HEK293 (cell line): ENCODE data around the gene BAG5.

Experiments
- BCL11A ChIP-seq: fragments of 450-650 bp; formaldehyde crosslinking; IDR thresholded peaks from 2 replicates; pipeline ENCODE4 v1.5.1; 2016; ENCODE audit warnings: low read depth, missing biosample characterization, missing genetic modification characterization
- KLF16 ChIP-seq: fragments of 450-650 bp; formaldehyde crosslinking; IDR thresholded peaks from 2 replicates; pipeline ENCODE4 v1.5.1; 2017; ENCODE audit warnings: missing biosample characterization, missing genetic modification characterization
- MZF1 ChIP-seq: fragments of 450-650 bp; formaldehyde crosslinking; IDR thresholded peaks from 2 replicates; pipeline ENCODE4 v1.5.1; 2017; ENCODE audit warnings: missing biosample characterization, missing genetic modification characterization, borderline replicate concordance
- YY1 ChIP-seq: fragments of 450-650 bp; formaldehyde crosslinking; IDR thresholded peaks from 2 replicates; pipeline ENCODE4 v1.5.1; 2018; ENCODE audit warnings: missing biosample characterization, missing genetic modification characterization
- ZBTB48 ChIP-seq: fragments of 450-650 bp; formaldehyde crosslinking; IDR thresholded peaks from 2 replicates; pipeline ENCODE4 v1.5.1; 2016; ENCODE audit warnings: missing biosample characterization, missing genetic modification characterization
- ZNF274 ChIP-seq, 2 experiments: fragments of 200-500 bp in 1 of 2; fragments of 450-650 bp in 1 of 2; sonication (Bioruptor generic) in 1 of 2; formaldehyde crosslinking in 1 of 2; IDR thresholded peaks; 2 replicates each; pipeline versions ENCODE4 v1.5.1 to v1.6.1; 2014 to 2016; ENCODE audit warnings: borderline replicate concordance in 1 of 2, inconsistent platforms in 1 of 2, low read length in 1 of 2, missing biosample characterization in 1 of 2, missing genetic modification characterization in 1 of 2
- ZNF473 ChIP-seq: fragments of 450-650 bp; formaldehyde crosslinking; IDR thresholded peaks from 2 replicates; pipeline ENCODE4 v1.5.1; 2017; ENCODE audit warnings: missing biosample characterization, missing genetic modification characterization
- ZNF510 ChIP-seq: fragments of 450-650 bp; formaldehyde crosslinking; IDR thresholded peaks from 2 replicates; pipeline ENCODE4 v1.5.1; 2018; ENCODE audit warnings: mild to moderate bottlenecking, missing genetic modification characterization, missing biosample characterization; ENCODE audit not compliant: insufficient replicate concordance
- ZNF777 ChIP-seq: fragments of 450-650 bp; formaldehyde crosslinking; IDR thresholded peaks from 2 replicates; pipeline ENCODE4 v1.5.1; 2017; ENCODE audit warnings: missing biosample characterization, missing genetic modification characterization, borderline replicate concordance
- TF ChIP-seq, protein P1 (sequence below): fragments of 450-650 bp; formaldehyde crosslinking; IDR thresholded peaks from 2 replicates; pipeline ENCODE4 v1.5.1; 2016; ENCODE audit warnings: missing biosample characterization, missing genetic modification characterization
- TF ChIP-seq, protein P2 (sequence below): fragments of 450-650 bp; formaldehyde crosslinking; IDR thresholded peaks from 2 replicates; pipeline ENCODE4 v1.5.1; 2016; ENCODE audit warnings: missing biosample characterization, missing genetic modification characterization, borderline replicate concordance
- TF ChIP-seq, protein P3 (sequence below): fragments of 450-650 bp; formaldehyde crosslinking; optimal IDR thresholded peaks from 2 replicates; pipeline ENCODE3; 2016; ENCODE audit warnings: missing biosample characterization, mild to moderate bottlenecking, missing genetic modification characterization

DNA sequence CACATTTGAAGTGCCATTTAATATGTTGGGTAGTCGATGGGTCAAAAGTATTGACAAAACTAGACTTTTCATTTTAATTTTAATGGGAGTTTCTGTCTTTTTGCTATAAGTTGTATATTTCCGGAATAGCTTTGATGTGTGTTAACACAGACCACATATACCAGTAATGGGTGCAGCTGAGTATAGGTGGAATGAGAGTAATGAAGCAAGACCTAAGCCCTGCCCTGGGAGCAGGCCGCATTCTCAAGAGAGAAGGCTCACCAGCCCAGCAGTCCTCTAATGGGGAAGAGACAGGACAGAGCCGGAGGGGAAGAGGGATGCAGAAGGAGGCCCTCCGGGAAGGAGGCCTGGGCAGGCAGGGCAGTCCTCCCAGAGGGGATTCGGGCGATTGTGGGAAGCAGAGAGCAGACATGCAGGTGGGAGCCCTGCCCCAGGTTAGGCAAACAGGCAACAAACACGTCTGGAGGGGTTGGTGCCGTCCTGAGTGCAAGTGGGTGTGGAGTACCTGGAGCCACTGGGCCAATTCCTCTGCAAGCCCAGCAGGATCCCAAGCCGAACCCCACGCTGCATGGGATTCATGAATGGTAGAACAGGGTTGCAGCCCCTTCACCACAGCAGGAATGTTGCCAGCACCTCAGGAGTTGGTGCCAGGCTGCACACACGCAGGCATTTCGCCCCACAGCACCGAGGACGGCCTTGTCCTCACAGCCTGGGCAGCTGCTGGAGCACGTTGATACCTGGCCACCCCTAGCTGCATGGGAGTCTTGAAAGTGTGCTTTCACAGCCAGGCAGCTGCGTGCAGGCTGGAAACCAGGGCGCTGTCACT is 47.6 kb downstream of the BAG5 start:
- TF ChIP-seq MZF1 (tag by site-specific recombination) (no peak), ZBTB48 (no peak), ZNF274 (IDR thresholded peaks at IDR 0.05; ENCODE audit: low read length) (no peak), ZNF274 (tag by site-specific recombination; IDR thresholded peaks at IDR 0.05; ENCODE audit: borderline replicate concordance) (no peak), ZNF510 (tag by site-specific recombination) (no peak), KLF16 (tag by site-specific recombination) (no peak), BCL11A (tag by site-specific recombination) (no peak), ZNF473 (no peak), ZNF777 (no peak), YY1 (no peak)
- TF ChIP-seq, protein P1, sequence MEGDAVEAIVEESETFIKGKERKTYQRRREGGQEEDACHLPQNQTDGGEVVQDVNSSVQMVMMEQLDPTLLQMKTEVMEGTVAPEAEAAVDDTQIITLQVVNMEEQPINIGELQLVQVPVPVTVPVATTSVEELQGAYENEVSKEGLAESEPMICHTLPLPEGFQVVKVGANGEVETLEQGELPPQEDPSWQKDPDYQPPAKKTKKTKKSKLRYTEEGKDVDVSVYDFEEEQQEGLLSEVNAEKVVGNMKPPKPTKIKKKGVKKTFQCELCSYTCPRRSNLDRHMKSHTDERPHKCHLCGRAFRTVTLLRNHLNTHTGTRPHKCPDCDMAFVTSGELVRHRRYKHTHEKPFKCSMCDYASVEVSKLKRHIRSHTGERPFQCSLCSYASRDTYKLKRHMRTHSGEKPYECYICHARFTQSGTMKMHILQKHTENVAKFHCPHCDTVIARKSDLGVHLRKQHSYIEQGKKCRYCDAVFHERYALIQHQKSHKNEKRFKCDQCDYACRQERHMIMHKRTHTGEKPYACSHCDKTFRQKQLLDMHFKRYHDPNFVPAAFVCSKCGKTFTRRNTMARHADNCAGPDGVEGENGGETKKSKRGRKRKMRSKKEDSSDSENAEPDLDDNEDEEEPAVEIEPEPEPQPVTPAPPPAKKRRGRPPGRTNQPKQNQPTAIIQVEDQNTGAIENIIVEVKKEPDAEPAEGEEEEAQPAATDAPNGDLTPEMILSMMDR (tag by site-specific recombination): no peak
- TF ChIP-seq, protein P2, sequence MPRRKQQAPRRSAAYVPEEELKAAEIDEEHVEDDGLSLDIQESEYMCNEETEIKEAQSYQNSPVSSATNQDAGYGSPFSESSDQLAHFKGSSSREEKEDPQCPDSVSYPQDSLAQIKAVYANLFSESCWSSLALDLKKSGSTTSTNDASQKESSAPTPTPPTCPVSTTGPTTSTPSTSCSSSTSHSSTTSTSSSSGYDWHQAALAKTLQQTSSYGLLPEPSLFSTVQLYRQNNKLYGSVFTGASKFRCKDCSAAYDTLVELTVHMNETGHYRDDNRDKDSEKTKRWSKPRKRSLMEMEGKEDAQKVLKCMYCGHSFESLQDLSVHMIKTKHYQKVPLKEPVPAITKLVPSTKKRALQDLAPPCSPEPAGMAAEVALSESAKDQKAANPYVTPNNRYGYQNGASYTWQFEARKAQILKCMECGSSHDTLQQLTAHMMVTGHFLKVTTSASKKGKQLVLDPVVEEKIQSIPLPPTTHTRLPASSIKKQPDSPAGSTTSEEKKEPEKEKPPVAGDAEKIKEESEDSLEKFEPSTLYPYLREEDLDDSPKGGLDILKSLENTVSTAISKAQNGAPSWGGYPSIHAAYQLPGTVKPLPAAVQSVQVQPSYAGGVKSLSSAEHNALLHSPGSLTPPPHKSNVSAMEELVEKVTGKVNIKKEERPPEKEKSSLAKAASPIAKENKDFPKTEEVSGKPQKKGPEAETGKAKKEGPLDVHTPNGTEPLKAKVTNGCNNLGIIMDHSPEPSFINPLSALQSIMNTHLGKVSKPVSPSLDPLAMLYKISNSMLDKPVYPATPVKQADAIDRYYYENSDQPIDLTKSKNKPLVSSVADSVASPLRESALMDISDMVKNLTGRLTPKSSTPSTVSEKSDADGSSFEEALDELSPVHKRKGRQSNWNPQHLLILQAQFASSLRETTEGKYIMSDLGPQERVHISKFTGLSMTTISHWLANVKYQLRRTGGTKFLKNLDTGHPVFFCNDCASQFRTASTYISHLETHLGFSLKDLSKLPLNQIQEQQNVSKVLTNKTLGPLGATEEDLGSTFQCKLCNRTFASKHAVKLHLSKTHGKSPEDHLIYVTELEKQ: no peak
- TF ChIP-seq, protein P3, sequence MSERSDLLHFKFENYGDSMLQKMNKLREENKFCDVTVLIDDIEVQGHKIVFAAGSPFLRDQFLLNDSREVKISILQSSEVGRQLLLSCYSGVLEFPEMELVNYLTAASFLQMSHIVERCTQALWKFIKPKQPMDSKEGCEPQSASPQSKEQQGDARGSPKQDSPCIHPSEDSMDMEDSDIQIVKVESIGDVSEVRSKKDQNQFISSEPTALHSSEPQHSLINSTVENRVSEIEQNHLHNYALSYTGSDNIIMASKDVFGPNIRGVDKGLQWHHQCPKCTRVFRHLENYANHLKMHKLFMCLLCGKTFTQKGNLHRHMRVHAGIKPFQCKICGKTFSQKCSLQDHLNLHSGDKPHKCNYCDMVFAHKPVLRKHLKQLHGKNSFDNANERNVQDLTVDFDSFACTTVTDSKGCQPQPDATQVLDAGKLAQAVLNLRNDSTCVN (tag by site-specific recombination): no peak
